ENCODE results near the gene GPATCH4.

GRCh38 chr1:156596426-156596825, 4.9 kb downstream of the GPATCH4 start:
- TF ChIP-seq POLR2A (IDR thresholded peaks at IDR 0.05) (no peak), CTCF (IDR thresholded peaks at IDR 0.05) (no peak)
